IPS-18c (cell line): ENCODE results near the gene ZBTB17.
"Not testable (repeated sequence)": the region's sequence is repeated elsewhere in the genome, so short reads cannot be mapped to it uniquely, and the experiment has no call there.

Experiments
- H3K4me3 ChIP-seq: 2 replicates; pipeline ENCODE4 v1.7.0; 2013; ENCODE audit warnings: low read depth, mild to moderate bottlenecking, low read length, moderate library complexity; ENCODE audit not compliant: insufficient read depth
- H3K9me3 ChIP-seq: one replicate; pipeline ENCODE4 v1.6.1; 2013; ENCODE audit warnings: mild to moderate bottlenecking, low read length, moderate library complexity; ENCODE audit not compliant: control insufficient read depth, insufficient read depth

The ZBTB17 gene

GRCh38 chr1:15975805-15976680 lies at the start of gene ZBTB17:
TSS of gene ZBTB17 (minus strand) at chr1:15976101. CDS start at chr1:15948495, 27,606 bp downstream.
- peak within 1 kb of the TSS; percentile 77 for H3K4me3 ChIP-seq
- no peaks in the 10 kb centered on the region for H3K9me3 ChIP-seq

DNA sequence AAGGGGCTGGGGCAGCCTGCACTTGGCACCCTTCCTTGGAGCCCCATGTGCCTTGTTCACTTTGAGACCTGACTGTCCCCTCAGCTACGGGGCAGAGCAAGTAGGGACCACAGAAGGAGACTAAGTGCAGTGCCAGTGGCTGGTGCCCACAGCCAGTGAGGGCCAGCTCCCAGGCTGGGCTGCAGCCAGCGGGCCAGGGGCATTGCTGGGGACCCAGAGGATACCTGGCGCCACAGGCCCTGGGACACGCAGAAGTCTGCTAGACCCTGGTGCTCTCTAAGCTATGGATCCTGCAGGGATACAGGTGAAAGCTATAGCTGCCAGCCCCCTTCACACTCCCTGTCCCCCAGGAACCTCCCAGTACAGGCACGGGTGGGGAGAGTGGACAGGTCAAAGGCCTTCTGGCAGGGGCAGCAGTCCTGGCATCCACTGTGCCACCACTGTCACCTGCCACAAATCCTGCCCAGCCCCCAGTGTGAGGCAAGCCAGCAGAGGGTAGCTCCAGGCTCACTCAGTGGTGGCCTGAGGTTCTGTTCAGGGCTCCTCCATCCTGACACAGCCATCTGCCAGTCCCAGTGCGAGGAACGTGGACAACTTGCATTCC lies 47.3 kb upstream of the ZBTB17 start:
- Histone ChIP-seq H3K9me3 (no peaks in the 10 kb centered on the region), H3K4me3 (no peak overlapping the region)

- Histone ChIP-seq H3K9me3 (no peaks in the 10 kb centered on the region), H3K4me3 (no peak overlapping the region)
These were observed 46.5 kb upstream of the ZBTB17 start for GRCh38 chr1:16022393-16022792.

DNA sequence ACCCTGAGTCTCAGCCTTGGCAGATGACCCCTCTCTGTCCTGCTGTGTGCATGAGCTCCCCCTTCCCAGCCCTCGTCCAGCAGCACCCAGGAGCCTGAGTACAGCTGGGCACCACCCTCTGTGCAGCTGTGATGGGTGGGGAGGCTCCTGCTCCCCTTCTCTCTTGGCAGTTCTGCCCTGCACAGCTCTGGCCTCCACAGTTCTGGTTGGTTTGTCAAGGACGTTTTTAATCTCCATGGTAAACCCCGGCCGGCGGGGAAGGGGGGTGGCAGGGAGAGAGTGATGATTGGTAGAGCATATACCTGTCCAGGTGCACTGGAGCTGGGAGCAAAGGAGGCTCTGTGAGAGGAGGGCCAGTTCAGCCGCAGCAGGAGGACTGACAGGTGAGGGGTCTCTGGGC lies 45.8 kb upstream of the ZBTB17 start, which contains the start of gene CLCNKA:
TSS of gene CLCNKA (plus strand) at position 356 of the 400 bp plus-strand sequence. CDS start 584 bp downstream, outside the sequence.
- Histone ChIP-seq H3K4me3 (no peak within 1 kb of the TSS), H3K9me3 (no peaks in the 10 kb centered on the region)

GRCh38 chr1:16020878-16021277 lies 45.0 kb upstream of the ZBTB17 start:
- H3K4me3 ChIP-seq, H3K9me3 ChIP-seq: not testable (repeated sequence)

DNA sequence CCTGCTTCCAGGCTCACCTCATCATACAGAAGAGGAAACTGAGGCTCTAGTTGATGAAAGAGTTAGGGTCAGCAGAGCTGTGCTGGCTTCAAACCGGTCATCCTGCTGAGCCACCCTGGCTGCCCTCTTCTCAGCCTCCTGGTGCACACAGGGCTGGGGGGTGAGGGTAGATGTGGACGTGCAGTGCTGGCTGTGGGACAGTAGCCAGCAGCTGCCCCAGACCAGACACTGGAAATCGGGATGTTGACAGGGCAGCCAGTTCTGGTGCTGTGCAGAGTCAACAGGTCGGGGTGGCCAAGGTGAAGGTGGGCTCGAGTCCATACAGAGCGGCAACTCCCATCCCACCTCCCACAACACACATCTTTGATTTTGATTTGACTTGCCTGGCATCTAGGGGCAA lies 44.4 kb upstream of the ZBTB17 start:
- no peak overlapping the region for H3K4me3 ChIP-seq
- H3K9me3 ChIP-seq = no peaks in the 10 kb centered on the region

DNA sequence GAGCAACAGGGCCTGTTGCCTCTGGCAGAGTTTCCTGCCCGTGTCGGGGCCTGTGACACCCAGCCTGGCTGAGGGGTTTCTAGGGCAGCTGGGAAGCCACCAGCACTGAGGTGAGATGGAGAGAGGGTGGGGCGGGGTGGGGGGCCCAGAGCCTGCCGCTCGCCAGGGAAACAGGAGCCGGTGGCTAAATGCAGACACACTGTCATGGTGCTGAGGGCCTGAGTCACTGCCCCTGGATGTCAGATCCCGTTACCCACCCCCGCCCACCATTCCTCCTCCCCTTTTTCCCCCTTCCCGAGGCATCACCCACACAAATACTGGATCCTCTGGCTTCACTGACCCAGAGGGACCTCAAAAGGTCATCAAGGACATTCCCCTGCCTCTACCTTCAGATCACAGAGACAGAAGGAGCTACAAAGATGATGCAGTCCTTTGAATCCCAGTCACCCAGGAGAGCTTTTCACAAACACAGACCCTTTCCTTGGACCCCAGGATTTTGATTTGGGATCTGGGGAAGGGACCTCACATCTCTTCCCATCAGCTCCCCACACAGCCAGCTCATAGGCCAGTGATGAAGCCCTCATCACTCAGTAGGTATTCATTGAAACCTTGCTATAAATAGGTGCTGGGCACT lies 43.9 kb upstream of the ZBTB17 start:
- H3K4me3 ChIP-seq = no peak overlapping the region
- no peaks in the 10 kb centered on the region for H3K9me3 ChIP-seq

GRCh38 chr1:16018749-16019643 lies 43.1 kb upstream of the ZBTB17 start:
- Histone ChIP-seq H3K4me3 (no peak overlapping the region), H3K9me3 (no peaks in the 10 kb centered on the region)

DNA sequence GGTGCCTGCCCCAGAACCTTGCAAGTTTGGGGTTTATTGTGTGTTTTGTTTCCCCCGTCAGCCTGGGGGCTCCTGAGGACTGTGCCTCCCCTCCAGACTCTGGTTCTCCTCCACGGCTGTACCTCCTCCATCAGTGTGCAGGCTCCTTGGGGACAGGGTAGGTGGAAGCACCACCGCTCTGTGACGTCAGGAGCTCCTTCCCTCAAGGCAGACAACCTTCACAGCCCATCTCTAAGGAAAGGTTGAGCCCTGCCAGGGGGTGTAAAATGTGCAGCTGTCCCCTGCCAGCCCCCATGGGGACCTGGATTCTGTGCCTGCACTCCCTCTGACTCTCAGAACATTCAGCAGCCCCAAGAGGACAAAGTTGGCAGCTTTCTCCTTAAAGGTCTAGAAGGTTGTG lies 42.4 kb upstream of the ZBTB17 start:
- Histone ChIP-seq H3K4me3 (no peak overlapping the region), H3K9me3 (no peaks in the 10 kb centered on the region)

DNA sequence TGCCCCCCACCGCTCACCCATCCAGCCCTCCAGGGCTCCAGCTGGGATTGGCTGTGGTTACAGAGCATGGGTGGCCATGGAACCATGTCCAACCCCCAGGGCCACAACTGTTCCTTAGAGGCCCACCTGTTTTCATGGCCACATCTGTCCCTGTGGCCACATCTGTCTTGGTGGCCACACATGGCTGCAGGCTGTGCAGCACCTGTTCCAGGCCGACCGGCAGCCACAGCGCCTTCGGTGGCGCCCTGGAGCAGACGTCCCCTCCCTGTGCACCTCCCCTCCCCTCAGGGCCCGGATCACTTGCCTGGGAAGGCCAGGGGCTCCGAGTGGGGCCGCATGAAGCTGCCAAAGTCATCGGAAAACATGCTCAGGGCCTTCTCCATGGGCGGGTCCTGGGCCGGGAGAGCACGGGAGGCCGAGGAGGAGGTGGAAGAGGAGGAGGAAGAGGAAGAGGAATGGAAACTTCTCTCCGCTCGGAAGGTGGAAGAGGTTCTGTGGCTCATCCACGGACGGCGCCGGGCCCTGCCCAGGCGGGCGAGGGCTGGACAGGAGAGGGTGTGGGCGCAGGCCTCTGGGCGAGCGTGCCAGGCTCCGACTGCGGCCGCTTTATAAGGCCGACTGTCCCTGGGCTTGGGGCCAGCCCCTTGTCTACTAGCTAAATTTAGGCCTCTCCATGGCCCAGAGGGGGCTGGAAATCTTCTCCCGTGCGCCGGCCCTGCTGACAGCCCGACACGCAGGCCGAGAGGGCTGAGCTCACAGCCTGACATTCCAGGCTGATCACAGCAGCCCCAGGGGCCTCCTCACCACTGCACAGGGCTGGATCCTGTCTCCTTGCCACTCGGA lies 41.8 kb upstream of the ZBTB17 start, which contains the start of gene HSPB7:
TSS of gene HSPB7 (minus strand) at position 583 of the 843 bp plus-strand sequence. CDS start at position 503, 80 bp downstream.
- H3K9me3 ChIP-seq = no peaks in the 10 kb centered on the region
- H3K4me3 ChIP-seq = no peak within 1 kb of the TSS

DNA sequence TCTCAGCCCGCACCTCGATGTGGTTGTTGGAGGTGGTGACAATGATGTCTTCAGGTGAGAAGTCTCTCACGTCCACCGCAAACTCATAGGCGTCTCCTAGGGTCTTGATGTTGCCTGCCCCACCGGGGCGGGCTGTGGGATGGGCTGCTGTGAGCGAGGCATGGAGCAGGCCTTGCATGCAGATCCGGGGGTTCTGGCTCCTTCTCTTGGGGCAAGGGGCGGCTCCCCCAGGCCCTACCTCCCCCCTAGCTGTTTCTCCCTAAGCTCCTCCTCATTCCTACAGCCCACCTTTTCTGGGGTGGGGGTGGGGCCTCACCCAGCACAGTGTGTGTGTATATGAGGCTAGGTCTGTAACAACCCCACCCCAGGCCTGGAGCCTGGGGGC lies 41.2 kb upstream of the ZBTB17 start:
- no peak overlapping the region for H3K4me3 ChIP-seq
- no peaks in the 10 kb centered on the region for H3K9me3 ChIP-seq

DNA sequence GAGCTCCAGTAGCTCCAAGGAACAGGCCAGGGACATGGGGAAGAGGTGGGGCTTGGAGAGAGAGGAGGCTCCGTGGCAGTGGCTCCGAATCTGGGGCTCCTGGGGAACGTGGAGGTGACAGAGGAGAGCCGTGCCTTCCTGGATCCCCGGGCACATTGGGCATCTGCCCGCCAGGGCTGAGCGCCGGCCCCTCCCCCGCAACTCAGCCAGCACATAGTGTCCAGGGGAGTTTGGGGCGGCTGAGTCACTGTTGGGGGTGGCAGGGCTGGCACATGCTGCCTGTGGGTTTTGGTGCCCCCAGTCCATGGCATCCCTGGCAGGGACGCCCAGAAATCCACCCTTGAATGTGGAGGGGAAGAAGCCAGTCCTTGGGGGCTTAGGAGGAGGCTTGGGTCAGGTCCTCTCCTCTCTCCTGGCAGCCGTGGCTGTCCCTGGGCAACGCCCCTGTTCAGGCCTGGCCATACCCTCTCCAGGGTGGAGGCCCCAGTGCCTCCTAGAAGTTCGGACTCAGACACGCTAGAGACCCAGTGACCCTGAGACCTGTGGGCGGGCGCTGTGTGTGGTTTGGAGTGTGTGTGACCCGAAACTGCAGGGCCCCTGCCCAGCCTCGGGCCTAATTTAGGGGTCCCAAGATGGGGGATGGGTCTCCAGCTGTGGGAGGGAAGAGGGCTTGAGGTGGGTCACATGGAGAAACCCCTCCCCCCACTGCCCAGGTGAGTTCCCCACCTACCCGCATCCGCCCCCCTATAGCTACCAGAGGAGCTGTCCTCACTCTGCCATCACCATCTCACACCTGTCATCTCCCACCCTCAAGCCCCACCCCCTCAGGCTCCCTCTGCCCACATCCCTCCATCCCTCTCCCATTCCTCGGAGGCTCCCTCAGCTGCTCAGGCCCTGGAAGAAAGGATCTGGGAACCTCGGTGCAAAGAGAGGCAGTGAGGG lies 40.3 kb upstream of the ZBTB17 start:
- no peaks in the 10 kb centered on the region for H3K9me3 ChIP-seq

GRCh38 chr1:16015491-16015890 lies 39.6 kb upstream of the ZBTB17 start:
- Histone ChIP-seq H3K9me3 (no peaks in the 10 kb centered on the region), H3K4me3 (no peak overlapping the region)

More for the DNA sequence above, 40.3 kb upstream of the ZBTB17 start:
- no peak overlapping the region for H3K4me3 ChIP-seq

- no peaks in the 10 kb centered on the region for H3K9me3 ChIP-seq
- no peak overlapping the region for H3K4me3 ChIP-seq
These were observed 38.9 kb upstream of the ZBTB17 start for GRCh38 chr1:16014509-16015482.
